Pancreas (tissue), 10 donors: ENCODE measurements around the gene DCAF12L2. TPM values are rescaled to one million over a fixed set of nuclear protein-coding genes. Genes with fewer than 3 reads are reported as not detected.

Experiments used
- ATAC-seq, 4 donors: fragments of 200-7000 bp; cut with Tn5 transposase; one replicate each; pipeline versions ENCODE4 v1.8.0 to v1.9.1; 2020; ENCODE audit warnings: mild to moderate bottlenecking in 4 of 4, moderate library complexity in 4 of 4
- DNase-seq, 6 donors: peaks; one replicate each; pipeline ENCODE4 v3.0.0-alpha.2; 2020
- FAIRE-seq: peaks from 2 replicates; lab custom pipeline; 2012; peaks lifted over from hg19 to GRCh38; lab: Jason Lieb, UNC
- H3K27ac ChIP-seq, 4 donors: fragments of 200-600 bp; sonication (generic); 1 replicate in 3 of 4; 2 replicates in 1 of 4; pipeline versions ENCODE4 v1.5.0 to v1.8.0; 2020
- H3K27me3 ChIP-seq, 4 donors: fragments of 200-600 bp; one replicate each; pipeline ENCODE4 v1.8.0; 2021
- H3K36me3 ChIP-seq, 3 donors: fragments of 200-600 bp; sonication (generic) in 1 of 3; one replicate each; pipeline versions ENCODE4 v1.5.0 to v1.8.0; 2020 to 2021
- H3K4me1 ChIP-seq, 3 donors: fragments of 200-600 bp; one replicate each; pipeline ENCODE4 v1.8.0; 2021
- H3K4me3 ChIP-seq, 4 donors: fragments of 200-600 bp; sonication (generic) in 2 of 4; one replicate each; pipeline versions ENCODE4 v1.5.0 to v1.8.0; 2020 to 2021
- H3K9me3 ChIP-seq, 4 donors: fragments of 200-600 bp; one replicate each; pipeline ENCODE4 v1.8.0; 2021
- WGBS, 2 donors: extraction: QIAGEN DNeasy Blood & Tissue Kit; methylation state at CpG; one replicate each; pipeline ENCODE4 v1.1.7; 2013; 5-methylcytosine and 5-hydroxymethylcytosine counted together
- intact Hi-C, 3 donors: fragments of 100-400 bp; cut with DNase I; formaldehyde crosslinking; loops; one replicate each; pipeline versions ENCODE4 v1.11.1 to v1.14.2; 2022
- polyA plus RNA-seq, 2 donors: library from polyadenylated mRNA; stranded (reverse); fragments of 200-250 nt; gene quantifications; one replicate each; pipeline ENCODE4 v1.2.3, GENCODE V29; 2013
- total RNA-seq, 6 donors: library from RNA; stranded (reverse); fragmentation: NEBNext Ultra II Directional in 4 of 6; extraction: Animal tissue kit (Norgen Biotek cat#: 25700) in 4 of 6; gene quantifications; one replicate each; pipeline versions ENCODE4 v1.2.1 to v1.2.4, GENCODE V29; 2021 to 2023
- TF ChIP-seq, protein P1 (sequence below), 4 donors: fragments of 200-600 bp; sonication (generic) in 3 of 4; IDR thresholded peaks; one replicate each; pipeline versions ENCODE4 v1.5.0 to v1.8.0; 2021; ENCODE audit warnings: antibody characterized with exemption in 4 of 4
- donor health status: healthy with polysubstance abuse.
- donor health status: DM: no; HTN: no; CAD: no; lungs with moderate emphysema.
- donor health status: DM: no; HTN: no; CAD: no.
- donor health status: control.
- donor health status: control.
- donor health status: Bipolar disorder and iron deficiency.
- donor health status: DM: yes; HTN: yes; CAD: no.
- donor health status: DM: no; HTN: no; CAD: no.
- donor health status: DM: no; HTN: no; CAD: no.
- donor health status: DM: yes; HTN: yes; CAD: no.

Gene DCAF12L2
- total and polyA plus RNA-seq, 8 donors: 0.02 to 0.09 TPM; not detected in 6

DNA sequence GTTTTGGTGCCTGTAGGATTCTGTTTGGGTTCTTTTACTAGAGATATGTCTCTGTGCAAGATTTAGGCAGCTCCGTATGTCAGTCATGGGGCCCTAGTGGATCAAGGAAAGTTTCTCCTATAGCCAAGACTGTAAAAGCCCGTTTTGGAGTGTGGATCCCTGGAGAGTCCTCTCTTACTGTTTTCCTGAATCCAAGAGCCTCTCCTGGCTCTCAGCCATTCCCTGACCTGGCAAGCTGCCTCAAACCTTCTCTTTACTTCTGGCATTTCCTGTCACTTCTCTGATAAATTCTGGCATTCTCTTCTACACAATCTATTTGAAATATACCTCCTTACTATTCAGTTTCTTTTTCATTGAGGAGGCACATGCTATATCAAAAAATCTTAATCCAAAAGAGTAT, 41.4 kb downstream of the DCAF12L2 start:
- Histone ChIP-seq H3K4me3 (no peak overlapping the region), H3K4me1 (no peaks in the 10 kb centered on the region), H3K27ac (no peak overlapping the region), H3K9me3 (no peaks in the 10 kb centered on the region), H3K36me3 (no peaks in the 10 kb centered on the region), H3K27me3 (no peaks in the 10 kb centered on the region)
- no peak for FAIRE-seq
- no peak for DNase-seq
- TF ChIP-seq, protein P1, sequence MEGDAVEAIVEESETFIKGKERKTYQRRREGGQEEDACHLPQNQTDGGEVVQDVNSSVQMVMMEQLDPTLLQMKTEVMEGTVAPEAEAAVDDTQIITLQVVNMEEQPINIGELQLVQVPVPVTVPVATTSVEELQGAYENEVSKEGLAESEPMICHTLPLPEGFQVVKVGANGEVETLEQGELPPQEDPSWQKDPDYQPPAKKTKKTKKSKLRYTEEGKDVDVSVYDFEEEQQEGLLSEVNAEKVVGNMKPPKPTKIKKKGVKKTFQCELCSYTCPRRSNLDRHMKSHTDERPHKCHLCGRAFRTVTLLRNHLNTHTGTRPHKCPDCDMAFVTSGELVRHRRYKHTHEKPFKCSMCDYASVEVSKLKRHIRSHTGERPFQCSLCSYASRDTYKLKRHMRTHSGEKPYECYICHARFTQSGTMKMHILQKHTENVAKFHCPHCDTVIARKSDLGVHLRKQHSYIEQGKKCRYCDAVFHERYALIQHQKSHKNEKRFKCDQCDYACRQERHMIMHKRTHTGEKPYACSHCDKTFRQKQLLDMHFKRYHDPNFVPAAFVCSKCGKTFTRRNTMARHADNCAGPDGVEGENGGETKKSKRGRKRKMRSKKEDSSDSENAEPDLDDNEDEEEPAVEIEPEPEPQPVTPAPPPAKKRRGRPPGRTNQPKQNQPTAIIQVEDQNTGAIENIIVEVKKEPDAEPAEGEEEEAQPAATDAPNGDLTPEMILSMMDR (IDR thresholded peaks at IDR 0.05): no peak
- ATAC-seq: no peak
- intact Hi-C loops: no loop called here
- 39 to 43% methylated on average over 2 of the region's 2 CpGs for WGBS, 2 donors
